Ovary (tissue), 9 donors: ENCODE measurements around the gene FAM222A. TPM values are rescaled to one million over a fixed set of nuclear protein-coding genes. Genes with fewer than 3 reads are reported as not detected.

Experiments used
- DNase-seq, 5 donors: peaks; one replicate each; pipeline ENCODE4 v3.0.0-alpha.2; 2019 to 2020
- H3K27ac ChIP-seq, 2 donors: fragments of 200-600 bp; one replicate each; pipeline versions ENCODE4 v1.5.1 to v1.8.0; 2019 to 2022
- H3K27me3 ChIP-seq: fragments of 200-600 bp; one replicate; pipeline ENCODE4 v1.8.0; 2022
- H3K36me3 ChIP-seq: fragments of 200-600 bp; sonication (generic); one replicate; pipeline ENCODE4 v1.5.1; 2019
- H3K4me1 ChIP-seq: one replicate; pipeline ENCODE4 v1.8.1; 2013; ENCODE audit warnings: mild to moderate bottlenecking, moderate library complexity; ENCODE audit not compliant: insufficient read depth
- H3K4me3 ChIP-seq: fragments of 200-600 bp; sonication (generic); one replicate; pipeline ENCODE4 v1.5.1; 2017
- H3K9me3 ChIP-seq, 2 donors: fragments of 200-600 bp in 1 of 2; sonication (generic) in 1 of 2; one replicate each; pipeline versions ENCODE4 v1.5.1 to v1.8.1; 2013 to 2019; ENCODE audit warnings: mild to moderate bottlenecking in 1 of 2, moderate library complexity in 1 of 2
- EP300 ChIP-seq: sonication (generic); formaldehyde crosslinking; IDR thresholded peaks from one replicate; pipeline ENCODE4 v1.6.1; 2017; ENCODE audit warnings: antibody characterized with exemption
- POLR2A ChIP-seq: fragments of 450-650 bp; IDR thresholded peaks from one replicate; pipeline ENCODE4 v1.6.1; 2017; ENCODE audit warnings: antibody characterized with exemption, mild to moderate bottlenecking, moderate library complexity
- WGBS, 3 donors: extraction: QIAGEN DNeasy Blood & Tissue Kit in 1 of 3; methylation state at CpG; one replicate each; pipeline versions ENCODE4 v1.1.5 to v1.1.7; 2013 to 2017; 5-methylcytosine and 5-hydroxymethylcytosine counted together
- intact Hi-C, 4 donors: fragments of 100-400 bp; cut with DNase I; formaldehyde crosslinking; loops; one replicate each; pipeline versions ENCODE4 v1.11.0 to v1.15.1; 2022 to 2023
- polyA plus RNA-seq, 2 donors: library from polyadenylated mRNA; stranded (reverse); fragments of 200-250 nt in 1 of 2; fragments of 350-450 nt in 1 of 2; fragmentation: Illumina TruSeq in 1 of 2; extraction: RNeasy Lipid Tissue Mini Kit (QIAGEN cat#74804) in 1 of 2; gene quantifications; one replicate each; pipeline ENCODE4 v1.2.3, GENCODE V29; 2013 to 2014
- total RNA-seq, 7 donors: library from RNA; depleted of rRNA in 2 of 7; stranded (reverse); fragments of >200 nt in 2 of 7; fragmentation: NEBNext Ultra II Directional in 3 of 7; extraction: Animal tissue kit (Norgen Biotek cat#: 25700) in 3 of 7; gene quantifications; one replicate each; pipeline versions ENCODE4 v1.1.0 to v1.2.4, GENCODE V29; 2016 to 2023
- TF ChIP-seq, protein P1 (sequence below), 3 donors: fragments of 450-650 bp in 2 of 3; fragments of 200-600 bp in 1 of 3; IDR thresholded peaks; one replicate each; pipeline versions ENCODE4 v1.5.1 to v1.8.0; 2016 to 2022; ENCODE audit warnings: antibody characterized with exemption in 3 of 3, mild to moderate bottlenecking in 1 of 3
- donor health status: DM: no; HTN: no; CAD: no; lungs with moderate emphysema.
- donor health status: DM: no; HTN: no; CAD: no.
- donor health status: Bipolar disorder and iron deficiency.
- donor health status: DM: yes; HTN: yes; CAD: no.
- donor health status: DM: no; HTN: no; CAD: no.
- donor health status: DM: yes; HTN: yes; CAD: no.

FAM222A gene
- total and polyA plus RNA-seq, 9 donors: 4.8 to 28.4 (median 13.7) TPM

DNA sequence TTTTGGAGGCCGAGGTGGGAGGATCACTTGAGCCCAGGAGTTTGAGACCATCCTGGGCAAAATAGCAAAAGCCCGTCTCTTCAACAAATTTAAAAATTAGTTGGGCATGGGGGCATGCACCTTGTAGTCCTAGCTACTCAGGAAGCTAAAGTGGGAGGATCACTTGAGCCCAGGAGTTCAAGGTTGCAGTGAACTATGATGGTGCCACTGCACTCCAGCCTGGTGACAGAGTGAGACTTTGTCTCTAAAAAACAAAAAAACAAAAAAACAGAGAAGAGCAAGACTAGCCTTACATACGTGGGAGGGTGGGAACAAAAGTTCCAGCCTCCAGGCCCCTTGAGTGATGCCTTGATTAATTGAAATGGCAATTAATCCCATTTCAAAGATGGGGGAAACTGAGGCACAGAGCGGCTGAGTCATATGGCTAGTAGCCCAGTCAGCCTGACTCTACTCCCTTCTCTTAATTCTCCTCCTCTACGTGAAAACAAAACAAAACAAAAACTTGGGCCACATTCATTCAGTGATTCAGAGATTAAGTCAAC, 3.3 kb upstream of the FAM222A start:
- no peaks in the 10 kb centered on the region for H3K9me3 ChIP-seq
- 65 to 68% (median 66%) methylated on average over 5 of the region's 5 CpGs for WGBS, 3 donors
- H3K4me1 ChIP-seq: peaks cover 1% of the 10 kb centered on the region
- intact Hi-C loops: loop anchor here in 3 of 4 donors (10.0 kb wide), 2 partner anchors 115 to 195 kb away; no protein-coding TSS in a partner anchor
- H3K4me3 ChIP-seq: no peak overlapping the region
- no peak for TF ChIP-seq POLR2A
- TF ChIP-seq, protein P1, sequence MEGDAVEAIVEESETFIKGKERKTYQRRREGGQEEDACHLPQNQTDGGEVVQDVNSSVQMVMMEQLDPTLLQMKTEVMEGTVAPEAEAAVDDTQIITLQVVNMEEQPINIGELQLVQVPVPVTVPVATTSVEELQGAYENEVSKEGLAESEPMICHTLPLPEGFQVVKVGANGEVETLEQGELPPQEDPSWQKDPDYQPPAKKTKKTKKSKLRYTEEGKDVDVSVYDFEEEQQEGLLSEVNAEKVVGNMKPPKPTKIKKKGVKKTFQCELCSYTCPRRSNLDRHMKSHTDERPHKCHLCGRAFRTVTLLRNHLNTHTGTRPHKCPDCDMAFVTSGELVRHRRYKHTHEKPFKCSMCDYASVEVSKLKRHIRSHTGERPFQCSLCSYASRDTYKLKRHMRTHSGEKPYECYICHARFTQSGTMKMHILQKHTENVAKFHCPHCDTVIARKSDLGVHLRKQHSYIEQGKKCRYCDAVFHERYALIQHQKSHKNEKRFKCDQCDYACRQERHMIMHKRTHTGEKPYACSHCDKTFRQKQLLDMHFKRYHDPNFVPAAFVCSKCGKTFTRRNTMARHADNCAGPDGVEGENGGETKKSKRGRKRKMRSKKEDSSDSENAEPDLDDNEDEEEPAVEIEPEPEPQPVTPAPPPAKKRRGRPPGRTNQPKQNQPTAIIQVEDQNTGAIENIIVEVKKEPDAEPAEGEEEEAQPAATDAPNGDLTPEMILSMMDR (IDR thresholded peaks at IDR 0.05): no peak
- TF ChIP-seq EP300: no peak
- no peaks in the 10 kb centered on the region for H3K27me3 ChIP-seq
- H3K36me3 ChIP-seq: no peaks in the 10 kb centered on the region
- no peak for DNase-seq
- no peak overlapping the region for H3K27ac ChIP-seq

DNA sequence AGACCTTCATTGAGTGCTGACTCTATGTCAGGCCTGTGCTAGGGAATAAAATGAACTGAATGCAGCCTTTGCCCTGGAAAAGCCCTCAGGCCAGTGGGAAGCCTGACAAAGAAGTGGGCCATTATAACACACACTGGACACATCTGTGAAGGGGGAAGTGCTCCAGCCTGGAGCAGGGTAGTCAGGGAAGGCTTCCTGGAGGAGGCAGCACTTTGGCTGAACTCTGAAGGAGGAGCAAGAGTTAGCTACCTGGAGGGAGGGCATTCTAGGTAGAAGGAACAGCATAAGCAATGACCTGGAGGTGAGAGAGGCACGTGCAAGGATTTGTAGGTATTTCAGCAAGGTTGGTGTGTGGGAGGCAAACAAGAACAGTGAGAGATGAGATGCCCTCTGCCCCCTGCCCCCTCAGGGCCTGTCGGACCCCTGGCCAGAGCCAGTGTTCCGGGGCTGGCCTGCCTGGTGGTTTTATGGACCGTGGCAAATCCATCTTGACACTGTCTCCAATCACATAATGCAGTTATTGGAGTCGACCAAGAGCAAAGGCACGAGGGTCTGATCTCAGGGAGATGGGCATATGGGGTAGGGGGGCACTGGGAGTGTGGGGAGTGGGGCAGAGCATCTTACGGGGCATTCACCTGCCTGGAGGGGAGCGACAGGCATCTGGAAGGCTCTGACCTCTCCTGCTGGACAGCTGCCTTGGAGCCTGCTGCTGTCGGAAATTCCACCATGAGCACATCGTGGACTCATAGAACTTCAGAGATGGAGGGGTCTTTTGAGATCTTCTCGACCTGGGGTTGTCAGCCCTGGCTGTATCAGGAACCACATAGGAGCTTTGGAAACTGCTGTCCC, 2.7 kb upstream of the FAM222A start:
- H3K4me3 ChIP-seq: no peak overlapping the region
- H3K4me1 ChIP-seq: peaks cover 1% of the 10 kb centered on the region
- H3K9me3 ChIP-seq: no peaks in the 10 kb centered on the region
- H3K27me3 ChIP-seq: no peaks in the 10 kb centered on the region
- no peak for DNase-seq
- H3K36me3 ChIP-seq: no peaks in the 10 kb centered on the region
- TF ChIP-seq EP300 (no peak), POLR2A (no peak)
- TF ChIP-seq, protein P1 (IDR thresholded peaks at IDR 0.05): no peak
- H3K27ac ChIP-seq: no peak overlapping the region
- intact Hi-C loops: loop anchor here in 3 of 4 donors (10.0 kb wide), 2 partner anchors 116 to 196 kb away; no protein-coding TSS in a partner anchor
- WGBS, 3 donors: 33 to 39% (median 36%) methylated on average over 11 of the region's 11 CpGs

DNA sequence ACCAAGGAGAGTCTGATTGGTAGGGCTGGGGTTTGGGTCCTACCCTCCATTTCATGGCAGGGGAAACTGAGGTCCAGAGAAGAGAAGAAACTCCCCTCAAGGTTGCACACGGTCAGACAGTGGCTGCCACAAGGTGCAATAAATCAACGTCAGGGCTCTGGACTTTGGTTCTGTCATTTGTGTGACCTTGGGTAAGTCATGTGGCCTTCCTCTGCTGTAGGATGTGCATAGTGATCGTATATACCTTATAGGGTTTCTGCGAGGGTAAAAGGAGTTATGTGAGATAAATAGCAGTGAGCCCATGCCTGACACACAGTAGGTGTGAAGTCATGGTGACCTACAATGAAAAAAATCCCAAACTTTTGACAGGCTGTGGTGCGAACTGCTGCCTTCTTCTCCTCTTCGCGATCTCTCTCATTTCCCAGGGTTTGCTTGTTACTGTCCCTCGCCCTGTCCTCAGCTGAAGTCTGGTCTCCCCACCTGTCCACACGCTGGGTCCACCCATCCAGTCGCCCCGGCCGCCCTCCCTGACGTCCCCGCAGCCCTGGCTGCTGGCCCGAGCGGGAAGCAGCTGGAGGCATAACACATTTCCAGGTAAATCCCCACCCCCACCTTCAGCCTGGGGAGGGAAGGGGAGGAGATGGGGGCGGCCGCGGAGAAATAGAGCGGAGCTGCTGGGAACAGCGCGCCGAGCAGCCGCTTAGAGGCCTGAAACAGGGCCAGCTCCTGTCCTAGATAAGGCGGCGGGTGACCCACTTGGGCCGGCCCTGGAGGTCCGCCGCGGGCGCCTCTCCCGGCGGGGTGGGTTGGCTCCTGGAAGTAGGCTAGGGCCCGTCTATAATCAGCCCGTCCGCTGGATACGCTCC, 1.8 kb upstream of the FAM222A start:
- H3K4me3 ChIP-seq: no peak overlapping the region
- peaks cover 3% of the 10 kb centered on the region for H3K4me1 ChIP-seq
- TF ChIP-seq, protein P1 (IDR thresholded peaks at IDR 0.05): no peak
- TF ChIP-seq POLR2A (no peak), EP300 (no peak)
- 12 to 18% (median 16%) methylated on average over 28 to 37 of the region's 37 CpGs for WGBS, 3 donors
- no peaks in the 10 kb centered on the region for H3K9me3 ChIP-seq
- H3K36me3 ChIP-seq: no peaks in the 10 kb centered on the region
- intact Hi-C loops: loop anchor here in 3 of 4 donors (10.0 kb wide), 2 partner anchors 117 to 197 kb away; no protein-coding TSS in a partner anchor
- no peaks in the 10 kb centered on the region for H3K27me3 ChIP-seq
- peak in 3 of 5 donors; percentile 51 to 63 (median 53) for DNase-seq
- H3K27ac ChIP-seq: no peak overlapping the region
